ENCODE data around the gene KLRB1. TPM values are rescaled to one million over a fixed set of nuclear protein-coding genes. Genes with fewer than 3 reads are reported as not detected.

Gene KLRB1
- not detected for total RNA-seq

DNA sequence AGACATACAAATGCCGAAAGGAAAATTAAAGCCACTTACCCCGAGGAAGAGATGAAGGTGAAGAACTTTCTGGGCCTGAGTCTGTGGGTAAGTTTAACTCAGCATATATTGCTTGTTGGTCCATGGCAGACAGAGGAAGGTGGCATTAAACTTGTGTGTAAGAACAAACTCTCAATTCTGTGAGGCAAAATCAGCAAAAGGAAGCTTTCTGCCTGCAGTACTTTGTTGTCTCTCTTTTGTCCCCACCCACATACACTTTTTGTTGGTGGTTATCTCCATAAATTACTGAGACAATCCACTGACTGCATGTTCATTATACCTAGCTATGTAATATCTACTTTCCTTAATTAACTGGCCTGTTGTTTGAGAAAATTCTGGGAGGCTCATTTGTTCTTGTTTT, at the start of gene KLRB1:
TSS of gene KLRB1 (minus strand) at position 201 of the 400 bp plus-strand sequence. CDS start at position 124, 77 bp downstream.
- intact Hi-C loops (cut with DNase I): no loop called here
- Histone ChIP-seq H3K9me3 (peaks cover 0 to 3% of the 10 kb centered on the region in 2 donors), H3K4me3 (no peak within 1 kb of the TSS), H3K4me1 (no peaks in the 10 kb centered on the region), H3K36me3 (no peaks in the 10 kb centered on the region), H3K27ac (no peak within 1 kb of the TSS), H3K27me3 (no peaks in the 10 kb centered on the region)
- DNase-seq (ENCODE audit: low spot score in 2 of 2): no peak
- TF ChIP-seq, protein P1, sequence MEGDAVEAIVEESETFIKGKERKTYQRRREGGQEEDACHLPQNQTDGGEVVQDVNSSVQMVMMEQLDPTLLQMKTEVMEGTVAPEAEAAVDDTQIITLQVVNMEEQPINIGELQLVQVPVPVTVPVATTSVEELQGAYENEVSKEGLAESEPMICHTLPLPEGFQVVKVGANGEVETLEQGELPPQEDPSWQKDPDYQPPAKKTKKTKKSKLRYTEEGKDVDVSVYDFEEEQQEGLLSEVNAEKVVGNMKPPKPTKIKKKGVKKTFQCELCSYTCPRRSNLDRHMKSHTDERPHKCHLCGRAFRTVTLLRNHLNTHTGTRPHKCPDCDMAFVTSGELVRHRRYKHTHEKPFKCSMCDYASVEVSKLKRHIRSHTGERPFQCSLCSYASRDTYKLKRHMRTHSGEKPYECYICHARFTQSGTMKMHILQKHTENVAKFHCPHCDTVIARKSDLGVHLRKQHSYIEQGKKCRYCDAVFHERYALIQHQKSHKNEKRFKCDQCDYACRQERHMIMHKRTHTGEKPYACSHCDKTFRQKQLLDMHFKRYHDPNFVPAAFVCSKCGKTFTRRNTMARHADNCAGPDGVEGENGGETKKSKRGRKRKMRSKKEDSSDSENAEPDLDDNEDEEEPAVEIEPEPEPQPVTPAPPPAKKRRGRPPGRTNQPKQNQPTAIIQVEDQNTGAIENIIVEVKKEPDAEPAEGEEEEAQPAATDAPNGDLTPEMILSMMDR (IDR thresholded peaks at IDR 0.05): no peak

DNA sequence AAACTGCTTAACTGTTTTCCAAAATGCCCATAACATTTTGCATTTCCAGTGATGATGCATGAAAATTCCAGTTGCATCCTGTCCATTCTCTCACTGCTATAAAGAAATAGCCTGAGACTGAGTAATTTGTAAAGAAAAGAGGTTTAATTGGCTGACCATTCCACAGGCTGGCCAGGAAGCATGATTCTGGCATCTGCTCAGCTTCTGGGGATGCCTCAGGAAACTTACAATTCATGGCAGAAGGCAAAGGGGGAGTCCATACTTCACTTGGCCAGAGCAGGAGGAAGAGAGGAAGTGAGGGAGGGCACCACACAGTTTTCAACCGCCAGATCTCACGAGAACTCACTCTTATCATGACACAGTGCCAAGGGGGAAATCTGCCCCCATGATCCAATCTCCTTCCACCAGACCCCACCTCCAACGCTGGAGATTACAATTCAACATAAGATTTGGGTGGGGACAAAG, 43.6 kb upstream of the KLRB1 start:
- Histone ChIP-seq H3K27me3 (no peaks in the 10 kb centered on the region), H3K27ac (peak overlapping the region in 1 of 2 donors; percentile 3), H3K4me1 (peaks cover 0 to 3% of the 10 kb centered on the region in 2 donors), H3K4me3 (no peak overlapping the region), H3K9me3 (no peaks in the 10 kb centered on the region), H3K36me3 (peaks cover 0 to 20% of the 10 kb centered on the region in 2 donors)
- TF ChIP-seq, protein P1 (IDR thresholded peaks at IDR 0.05): no peak
- intact Hi-C loops (cut with DNase I): loop anchor here (10.0 kb wide), 1 partner anchor 586 kb away; no protein-coding TSS in a partner anchor
- no peak for DNase-seq (ENCODE audit: low spot score in 2 of 2)

DNA sequence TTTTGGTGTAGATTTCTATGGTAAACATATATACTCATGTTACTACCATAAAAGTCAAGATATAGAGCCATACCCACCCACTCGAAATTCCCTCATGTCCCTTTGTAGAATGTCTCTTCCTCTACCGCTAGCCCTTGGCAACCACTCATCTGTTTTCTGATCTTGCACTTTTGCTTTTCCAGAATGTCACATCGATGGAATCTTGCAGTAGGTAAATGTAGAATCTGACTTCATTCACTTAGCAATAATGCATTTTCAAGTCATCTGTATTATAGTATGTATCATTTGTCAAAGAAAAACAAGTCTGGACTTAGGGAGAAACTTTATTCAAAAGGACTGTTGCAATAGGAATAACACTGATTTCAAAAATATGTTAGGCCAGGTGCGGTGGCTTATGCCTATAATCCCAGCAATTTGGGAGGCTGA, 42.4 kb upstream of the KLRB1 start:
- Histone ChIP-seq H3K4me3 (peak overlapping the region; percentile 53 to 89), H3K27me3 (no peaks in the 10 kb centered on the region), H3K36me3 (peaks cover 0 to 13% of the 10 kb centered on the region in 2 donors), H3K4me1 (peaks cover 0 to 3% of the 10 kb centered on the region in 2 donors), H3K9me3 (no peaks in the 10 kb centered on the region), H3K27ac (peak overlapping the region in 1 of 2 donors; percentile 26)
- no peak for DNase-seq (ENCODE audit: low spot score in 2 of 2)
- intact Hi-C loops (cut with DNase I): loop anchor here (10.0 kb wide), 1 partner anchor 585 kb away; no protein-coding TSS in a partner anchor
- TF ChIP-seq, protein P1 (IDR thresholded peaks at IDR 0.05): no peak

DNA sequence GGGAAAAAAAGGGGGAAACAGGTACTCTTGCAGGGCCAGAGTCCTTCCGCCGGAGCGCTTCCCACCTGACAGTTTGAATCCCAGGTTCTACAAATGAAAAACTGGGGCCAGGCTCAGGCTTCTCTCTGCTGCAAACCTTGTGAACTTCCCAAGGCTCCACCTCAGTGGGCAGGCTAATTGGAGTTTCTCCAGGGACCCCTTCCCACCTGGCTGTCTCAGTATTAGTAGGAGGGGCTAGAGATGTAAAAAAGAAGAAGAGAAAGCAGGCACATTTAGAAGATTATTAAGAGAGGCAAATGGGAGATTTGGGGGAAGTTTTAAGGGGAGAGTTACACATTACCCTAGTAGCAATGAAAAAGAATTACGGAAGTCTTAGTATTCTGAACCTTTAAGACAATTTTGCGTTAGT, 41.8 kb upstream of the KLRB1 start:
- intact Hi-C loops (cut with DNase I): no loop called here
- H3K9me3 ChIP-seq: no peaks in the 10 kb centered on the region
- H3K4me3 ChIP-seq: peak overlapping the region; percentile 53 to 89

DNA sequence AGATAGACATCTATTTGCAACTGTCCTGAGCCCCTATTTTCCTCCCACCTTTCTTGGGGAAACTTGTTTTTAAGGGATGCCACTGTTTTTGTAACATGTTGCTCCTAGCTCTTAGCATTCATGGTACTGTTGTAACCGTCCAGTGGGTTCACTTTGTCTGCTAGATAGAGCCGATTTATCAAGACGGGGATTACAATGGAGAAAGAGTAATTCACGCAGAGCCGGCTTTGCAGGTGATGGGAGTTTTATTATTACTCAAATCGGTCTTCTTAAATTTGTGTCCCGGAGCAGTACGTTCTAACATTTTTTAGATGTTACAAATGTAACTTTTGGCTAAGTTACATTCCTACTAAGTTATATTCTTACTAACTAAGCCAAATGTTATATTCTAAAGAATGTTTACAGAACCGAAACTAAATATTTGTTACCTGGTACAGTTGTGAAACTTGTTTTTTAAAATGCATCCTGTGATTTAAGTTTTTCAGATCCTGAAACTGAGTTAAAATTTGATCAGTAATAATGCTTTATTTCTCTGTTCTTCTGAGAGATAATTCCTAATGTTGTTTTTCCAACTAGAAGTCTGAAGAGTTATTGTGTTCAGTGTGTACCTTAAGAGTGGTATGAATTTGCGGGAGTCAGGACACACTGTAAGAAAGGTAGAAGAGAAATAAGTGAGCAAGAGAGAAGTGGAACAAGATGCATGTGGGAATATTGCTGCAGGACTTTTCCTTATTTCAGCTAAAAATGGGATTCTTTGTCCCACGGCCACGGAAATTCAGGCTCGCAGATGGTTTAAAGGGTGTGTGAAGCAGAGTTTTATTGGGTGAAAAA, 41.2 kb upstream of the KLRB1 start:
- Histone ChIP-seq H3K27ac (peak overlapping the region; percentile 63 to 86), H3K4me1 (peaks cover 0 to 3% of the 10 kb centered on the region in 2 donors), H3K27me3 (no peaks in the 10 kb centered on the region), H3K4me3 (peak overlapping the region; percentile 53 to 89), H3K9me3 (no peaks in the 10 kb centered on the region), H3K36me3 (peaks cover 0 to 3% of the 10 kb centered on the region in 2 donors)
- intact Hi-C loops (cut with DNase I): no loop called here
- TF ChIP-seq, protein P1 (IDR thresholded peaks at IDR 0.05): no peak
- no peak for DNase-seq (ENCODE audit: low spot score in 2 of 2)

More for the DNA sequence above, 41.8 kb upstream of the KLRB1 start:
- TF ChIP-seq, protein P1 (IDR thresholded peaks at IDR 0.05): no peak
- peaks cover 0 to 3% of the 10 kb centered on the region in 2 donors for H3K4me1 ChIP-seq
- H3K36me3 ChIP-seq: peaks cover 0 to 9% of the 10 kb centered on the region in 2 donors
- DNase-seq (ENCODE audit: low spot score in 2 of 2): no peak
- no peaks in the 10 kb centered on the region for H3K27me3 ChIP-seq
- peak overlapping the region in 1 of 2 donors; percentile 86 for H3K27ac ChIP-seq

Measured in ascending aorta (tissue), 2 donors.